HUES48 (cell line): ENCODE results near the gene PLET1.

Experiments used
- H3K27ac ChIP-seq: one replicate; pipeline ENCODE4 v1.7.0; 2013; ENCODE audit warnings: low read depth, low read length, inconsistent platforms
- H3K27me3 ChIP-seq: 2 replicates; pipeline ENCODE4 v1.6.1; 2013; ENCODE audit warnings: mild to moderate bottlenecking, low read length; ENCODE audit not compliant: control insufficient read depth, insufficient read depth
- H3K36me3 ChIP-seq: 2 replicates; pipeline ENCODE4 v1.6.1; 2013; ENCODE audit warnings: low read length; ENCODE audit not compliant: control insufficient read depth, insufficient read depth
- H3K4me1 ChIP-seq: 2 replicates; pipeline ENCODE4 v1.6.1; 2013; ENCODE audit warnings: mild to moderate bottlenecking, low read length; ENCODE audit not compliant: control insufficient read depth, insufficient read depth
- H3K4me3 ChIP-seq: 2 replicates; pipeline ENCODE4 v1.5.1; 2013; ENCODE audit warnings: mild to moderate bottlenecking, low read depth, low read length
- H3K9ac ChIP-seq: 2 replicates; pipeline ENCODE4 v1.6.1; 2013; ENCODE audit warnings: mild to moderate bottlenecking, low read depth, low read length, moderate library complexity
- H3K9me3 ChIP-seq: 2 replicates; pipeline ENCODE4 v1.6.1; 2013; ENCODE audit warnings: low read length; ENCODE audit not compliant: control insufficient read depth, insufficient read depth

Gene PLET1, protein sequence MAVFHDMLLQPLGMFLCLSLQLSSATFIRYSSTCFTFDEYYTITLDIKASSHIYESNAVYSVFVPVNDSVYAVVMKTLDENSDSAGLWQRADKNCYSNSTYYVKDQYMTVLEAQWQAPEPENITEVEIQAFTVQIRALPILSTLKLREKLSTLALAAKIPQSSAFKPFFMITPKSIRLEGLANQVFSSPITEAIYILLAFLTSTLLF

DNA sequence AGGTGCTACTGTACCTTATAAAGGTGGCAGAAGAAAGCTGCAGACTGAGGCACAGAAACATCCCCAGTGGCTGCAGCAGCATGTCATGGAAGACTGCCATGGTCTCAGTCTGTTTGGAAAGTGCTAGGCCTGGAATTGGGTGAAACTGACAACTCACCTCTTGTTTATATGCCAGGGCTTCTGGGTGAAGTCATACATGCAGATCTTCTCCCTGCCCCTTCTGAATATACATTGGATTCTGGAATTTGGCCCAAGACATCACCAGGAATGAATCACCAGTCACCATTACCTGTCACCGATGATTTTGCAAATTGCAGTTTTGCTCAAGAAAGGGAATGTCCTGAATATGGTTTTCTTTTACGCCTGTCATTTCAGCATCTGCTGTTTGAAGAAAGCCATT is at the start of gene PLET1:
TSS of gene PLET1 (minus strand) at position 371 of the 400 bp plus-strand sequence. CDS start at position 100, 271 bp downstream.
- H3K9me3 ChIP-seq: no peaks in the 10 kb centered on the region
- H3K9ac ChIP-seq: no peak within 1 kb of the TSS
- H3K27ac ChIP-seq: no peak within 1 kb of the TSS
- H3K4me3 ChIP-seq: no peak within 1 kb of the TSS
- no peaks in the 10 kb centered on the region for H3K27me3 ChIP-seq
- no peaks in the 10 kb centered on the region for H3K36me3 ChIP-seq
- H3K4me1 ChIP-seq: no peaks in the 10 kb centered on the region

DNA sequence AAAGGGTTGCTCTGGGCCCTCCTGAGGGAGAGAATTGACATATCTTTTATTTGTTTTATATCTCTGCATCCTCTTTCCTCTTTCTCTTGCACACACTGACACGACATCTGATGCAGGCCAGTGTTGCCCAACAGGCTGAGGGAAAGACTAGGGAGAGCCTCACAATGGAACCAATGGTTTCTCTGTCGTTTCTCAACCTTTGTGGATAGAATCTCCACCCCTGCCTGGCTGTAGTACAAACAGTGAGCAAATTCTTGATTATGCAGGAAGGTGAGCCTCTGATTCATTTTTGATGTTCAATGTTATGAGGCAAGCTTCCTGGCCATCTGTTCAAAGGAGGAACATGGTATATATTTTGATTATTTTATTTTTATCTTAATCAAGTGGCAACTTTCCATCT is 49.8 kb upstream of the PLET1 start:
- Histone ChIP-seq H3K9ac (no peak overlapping the region), H3K4me3 (no peak overlapping the region), H3K27me3 (0 out of 2 replicates have a peak, but pooled peaks cover 3% of the 10 kb centered on the region), H3K36me3 (no peaks in the 10 kb centered on the region), H3K9me3 (no peaks in the 10 kb centered on the region), H3K27ac (no peak overlapping the region), H3K4me1 (no peaks in the 10 kb centered on the region)

DNA sequence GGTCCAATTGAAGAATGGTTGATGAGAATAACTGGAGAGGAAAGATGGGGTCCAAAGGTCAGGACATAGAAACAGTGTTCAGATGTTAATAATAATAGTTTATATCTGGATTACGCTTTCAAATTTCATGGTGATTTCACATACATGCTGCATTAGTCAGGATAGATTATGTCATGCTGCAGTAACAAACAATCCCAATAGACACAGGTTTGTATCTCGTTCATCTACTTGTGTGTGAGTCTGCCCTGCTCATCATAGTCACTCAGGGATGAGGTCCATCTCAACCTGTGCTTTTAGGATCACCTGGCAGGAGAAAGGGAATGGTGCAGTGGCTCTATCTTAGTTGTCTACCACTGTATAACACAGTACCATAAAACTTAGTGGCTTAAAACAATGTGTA is 48.0 kb upstream of the PLET1 start:
- Histone ChIP-seq H3K9ac (no peak overlapping the region), H3K27ac (no peak overlapping the region), H3K4me3 (no peak overlapping the region)

DNA sequence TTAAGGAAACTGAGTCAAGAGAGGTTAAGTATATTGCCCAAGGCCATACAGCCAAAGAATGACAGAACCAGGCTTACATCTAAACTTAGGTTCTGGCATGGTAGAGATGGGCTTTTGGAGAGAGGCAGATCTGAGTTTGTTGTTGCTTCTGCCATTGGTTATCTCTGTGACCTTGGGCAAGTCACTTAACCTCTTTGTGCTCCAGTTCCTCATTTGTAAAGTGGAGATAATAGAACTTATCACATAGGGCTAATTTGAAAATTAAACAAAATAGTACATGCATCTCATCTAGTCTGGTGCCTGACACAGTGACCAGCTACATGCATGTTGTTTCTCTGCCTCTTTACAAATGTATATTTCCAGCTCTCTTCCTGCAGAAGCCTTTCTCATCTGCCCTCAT is 47.0 kb upstream of the PLET1 start:
- Histone ChIP-seq H3K9me3 (no peaks in the 10 kb centered on the region), H3K9ac (no peak overlapping the region), H3K27ac (no peak overlapping the region), H3K36me3 (no peaks in the 10 kb centered on the region), H3K4me1 (peaks cover under 1% of the 10 kb centered on the region; the same call in 1 of the 2 replicates), H3K4me3 (no peak overlapping the region), H3K27me3 (0 out of 2 replicates have a peak, but pooled peaks cover 3% of the 10 kb centered on the region)

More for the DNA sequence above, 48.0 kb upstream of the PLET1 start:
- Histone ChIP-seq H3K9me3 (no peaks in the 10 kb centered on the region), H3K27me3 (0 out of 2 replicates have a peak, but pooled peaks cover 3% of the 10 kb centered on the region), H3K4me1 (no peaks in the 10 kb centered on the region), H3K36me3 (no peaks in the 10 kb centered on the region)

DNA sequence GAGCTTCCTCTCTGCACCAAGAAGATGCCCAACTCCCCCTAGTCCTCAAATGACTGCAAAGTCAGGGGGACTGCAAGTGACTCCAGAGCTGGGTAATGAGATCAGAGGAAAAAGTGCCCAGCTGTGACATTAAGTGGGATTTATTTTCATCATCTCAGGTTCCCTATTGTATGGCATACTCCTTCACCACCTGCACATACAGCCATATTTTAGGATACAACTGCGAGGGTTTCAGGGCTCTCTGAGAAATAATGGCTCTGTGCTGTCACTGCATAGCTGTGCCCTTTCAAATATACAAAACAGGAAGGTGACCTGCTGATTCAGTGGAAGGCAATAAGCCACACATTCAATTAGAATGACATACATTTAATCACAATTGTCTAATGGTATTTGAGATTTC is 45.6 kb upstream of the PLET1 start:
- Histone ChIP-seq H3K4me3 (no peak overlapping the region), H3K27ac (no peak overlapping the region), H3K4me1 (peaks cover 7% of the 10 kb centered on the region), H3K9ac (no peak overlapping the region), H3K27me3 (no peaks in the 10 kb centered on the region), H3K36me3 (no peaks in the 10 kb centered on the region), H3K9me3 (no peaks in the 10 kb centered on the region)

DNA sequence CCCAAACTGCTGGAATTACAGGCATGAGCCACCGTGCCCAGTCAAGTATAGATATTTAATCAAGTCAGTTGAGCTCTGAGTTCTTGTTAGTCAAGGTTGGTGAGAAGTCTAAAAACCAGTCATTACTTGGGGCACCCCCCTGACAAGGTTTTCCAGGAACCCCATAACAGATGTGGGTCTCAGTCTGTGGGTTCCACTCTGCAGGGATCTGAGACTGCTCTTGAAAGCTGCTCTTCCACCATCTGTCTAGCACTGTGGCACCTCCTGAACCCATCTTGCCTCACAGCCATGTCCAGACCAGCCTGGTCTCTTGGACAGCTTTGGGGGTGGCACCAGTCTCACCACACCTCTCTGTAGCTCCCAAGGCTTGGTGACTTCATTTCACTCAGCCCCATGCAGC is 44.3 kb upstream of the PLET1 start:
- Histone ChIP-seq H3K9me3 (no peaks in the 10 kb centered on the region), H3K9ac (no peak overlapping the region), H3K4me1 (peaks cover 12% of the 10 kb centered on the region), H3K4me3 (no peak overlapping the region), H3K27ac (no peak overlapping the region), H3K27me3 (no peaks in the 10 kb centered on the region), H3K36me3 (no peaks in the 10 kb centered on the region)

- no peak overlapping the region for H3K27ac ChIP-seq
- peaks cover 14% of the 10 kb centered on the region for H3K4me1 ChIP-seq
- H3K9me3 ChIP-seq: no peaks in the 10 kb centered on the region
- H3K27me3 ChIP-seq: no peaks in the 10 kb centered on the region
- no peak overlapping the region for H3K4me3 ChIP-seq
- no peaks in the 10 kb centered on the region for H3K36me3 ChIP-seq
- H3K9ac ChIP-seq: no peak overlapping the region
These were observed 43.0 kb upstream of the PLET1 start for GRCh38 chr11:112303616-112304015.

DNA sequence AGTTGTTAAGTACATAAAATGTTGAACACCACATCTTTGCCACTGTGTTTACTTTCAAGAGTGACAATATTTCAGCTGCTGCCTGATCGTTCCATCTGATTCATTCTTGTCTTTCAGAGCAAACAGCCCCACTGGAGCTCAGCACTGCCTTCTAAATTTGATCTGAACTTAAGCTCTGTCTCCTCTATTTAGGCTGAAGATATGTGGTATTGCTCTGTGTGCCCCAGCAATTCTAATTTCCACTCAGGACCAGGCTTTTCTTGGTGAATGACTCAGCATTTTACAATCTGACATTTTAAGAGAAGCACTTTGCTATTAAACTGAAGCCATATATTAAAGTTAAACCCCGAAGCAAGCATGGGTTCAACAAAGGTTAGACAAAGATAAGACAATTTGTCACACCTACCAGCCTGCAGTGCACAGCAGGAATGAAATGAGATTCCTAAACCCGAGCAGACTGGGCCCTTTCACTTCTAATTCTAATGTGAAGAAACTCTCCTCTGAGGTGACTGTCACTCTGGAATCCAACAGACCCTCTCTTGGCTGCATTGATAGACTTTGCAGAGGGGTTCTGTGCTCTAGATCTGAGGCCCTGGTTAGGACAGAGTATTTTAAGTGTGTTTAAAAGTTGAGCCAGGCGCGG is 41.7 kb upstream of the PLET1 start:
- no peaks in the 10 kb centered on the region for H3K9me3 ChIP-seq
- no peak overlapping the region for H3K27ac ChIP-seq
- no peaks in the 10 kb centered on the region for H3K27me3 ChIP-seq
- H3K4me1 ChIP-seq: peaks cover 14% of the 10 kb centered on the region
- H3K9ac ChIP-seq: no peak overlapping the region
- no peaks in the 10 kb centered on the region for H3K36me3 ChIP-seq
- H3K4me3 ChIP-seq: no peak overlapping the region

DNA sequence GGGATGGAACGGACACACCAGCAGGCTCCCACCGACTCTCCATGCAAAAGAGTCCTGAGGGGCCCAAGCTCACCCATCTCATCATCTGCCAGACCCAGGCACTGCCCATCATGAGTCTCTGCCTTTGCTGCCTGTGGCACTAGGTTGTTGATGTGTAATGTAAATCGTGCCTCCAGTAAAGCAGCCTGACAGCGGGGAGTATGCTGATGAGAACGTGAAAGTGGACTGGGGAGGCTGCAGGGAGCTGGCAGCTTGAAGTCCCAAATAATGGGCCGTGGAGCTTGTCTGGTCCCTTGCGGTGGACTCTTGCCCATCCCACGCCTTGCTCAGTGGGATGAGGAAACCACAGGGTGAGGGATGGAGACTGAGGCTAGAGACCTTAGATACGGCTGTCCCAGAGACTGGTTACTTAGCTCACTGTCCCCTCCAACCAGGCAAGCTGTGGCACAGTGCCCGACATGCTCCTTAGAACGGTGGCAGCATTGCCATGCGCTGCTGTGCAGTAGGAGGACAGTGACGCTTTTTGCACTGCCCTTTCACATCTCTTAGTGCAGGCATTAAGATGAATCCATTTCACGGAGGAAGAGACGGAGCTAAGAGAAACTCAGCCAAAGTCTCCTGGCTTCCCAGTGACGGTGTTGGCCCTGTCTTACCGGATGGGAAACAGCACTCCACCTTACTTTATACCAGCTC is 39.6 kb upstream of the PLET1 start:
- peaks cover 14% of the 10 kb centered on the region for H3K4me1 ChIP-seq
- no peak overlapping the region for H3K27ac ChIP-seq
- no peaks in the 10 kb centered on the region for H3K9me3 ChIP-seq
- no peak overlapping the region for H3K4me3 ChIP-seq
- H3K27me3 ChIP-seq: no peaks in the 10 kb centered on the region
- no peak overlapping the region for H3K9ac ChIP-seq
- H3K36me3 ChIP-seq: no peaks in the 10 kb centered on the region

DNA sequence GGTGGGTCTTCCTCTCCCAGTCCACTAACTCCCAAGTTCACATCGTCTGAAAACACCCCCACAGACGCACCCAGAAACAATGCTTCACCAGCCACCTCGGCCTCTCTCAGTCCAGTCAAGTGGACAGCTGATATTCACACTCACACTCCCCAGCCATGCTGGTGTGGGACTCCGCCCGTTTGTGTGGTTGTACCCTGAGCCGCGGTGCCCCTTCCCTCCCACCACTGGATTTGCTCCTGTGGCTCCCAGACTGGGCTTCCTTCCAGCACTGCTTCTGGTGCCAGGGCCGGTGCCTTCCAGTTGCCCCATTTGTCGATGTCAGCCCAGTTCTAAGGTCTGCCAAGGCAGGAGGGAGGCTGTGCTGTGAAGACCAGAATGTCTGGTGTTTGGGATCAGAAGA is 37.9 kb upstream of the PLET1 start:
- Histone ChIP-seq H3K4me3 (no peak overlapping the region), H3K9ac (no peak overlapping the region), H3K36me3 (no peaks in the 10 kb centered on the region), H3K27ac (no peak overlapping the region), H3K9me3 (no peaks in the 10 kb centered on the region), H3K4me1 (peaks cover 14% of the 10 kb centered on the region), H3K27me3 (no peaks in the 10 kb centered on the region)

DNA sequence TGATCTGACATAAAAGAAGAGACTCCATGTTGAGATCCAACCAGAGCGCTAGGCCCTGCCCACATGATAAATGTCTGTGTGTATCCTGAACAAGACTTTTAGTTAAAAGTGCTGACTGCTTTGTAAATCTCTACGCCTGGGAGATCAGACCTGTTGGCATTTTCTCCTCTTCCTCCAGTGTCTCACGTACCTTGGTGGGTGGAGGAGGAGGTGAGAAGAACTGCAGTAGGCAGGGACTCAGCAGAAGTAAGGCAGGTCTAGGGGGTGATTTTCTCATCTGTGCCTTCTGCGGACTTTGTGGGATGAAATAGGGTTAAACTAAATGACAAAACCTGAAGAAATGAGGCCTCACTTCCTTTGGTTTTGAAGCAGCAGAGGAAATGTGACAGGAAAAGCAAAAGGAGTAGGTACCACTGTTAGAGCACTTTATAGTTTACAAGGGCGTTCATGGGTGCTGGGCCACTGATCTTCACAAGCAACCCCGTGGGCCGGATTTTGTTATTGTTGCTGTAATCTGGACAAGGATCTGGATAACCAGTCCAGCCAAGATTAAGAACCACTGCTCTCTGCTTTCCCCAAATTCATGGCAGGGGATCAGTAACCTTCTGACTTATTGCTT is 36.7 kb upstream of the PLET1 start:
- Histone ChIP-seq H3K9ac (no peak overlapping the region), H3K9me3 (no peaks in the 10 kb centered on the region), H3K4me3 (no peak overlapping the region), H3K36me3 (no peaks in the 10 kb centered on the region), H3K4me1 (peaks cover 11% of the 10 kb centered on the region), H3K27me3 (no peaks in the 10 kb centered on the region), H3K27ac (no peak overlapping the region)
